Head of caudate nucleus (tissue), 42 donors: ENCODE data around the gene ZGRF1.
"Not testable (repeated sequence)": the region's sequence is repeated elsewhere in the genome, so short reads cannot be mapped to it uniquely, and the experiment has no call there.

ENCODE experiments used
- DNase-seq, 42 donors: peaks; one replicate each; pipeline versions ENCODE4 v3.0.0 to v3.0.0-alpha.2; 2020 to 2021; ENCODE audit warnings: mixed read lengths in 7 of 42
- intact Hi-C: fragments of 100-400 bp; cut with DNase I; formaldehyde crosslinking; loops from one replicate; pipeline ENCODE4 v1.15.0; 2022

ZGRF1 gene

DNA sequence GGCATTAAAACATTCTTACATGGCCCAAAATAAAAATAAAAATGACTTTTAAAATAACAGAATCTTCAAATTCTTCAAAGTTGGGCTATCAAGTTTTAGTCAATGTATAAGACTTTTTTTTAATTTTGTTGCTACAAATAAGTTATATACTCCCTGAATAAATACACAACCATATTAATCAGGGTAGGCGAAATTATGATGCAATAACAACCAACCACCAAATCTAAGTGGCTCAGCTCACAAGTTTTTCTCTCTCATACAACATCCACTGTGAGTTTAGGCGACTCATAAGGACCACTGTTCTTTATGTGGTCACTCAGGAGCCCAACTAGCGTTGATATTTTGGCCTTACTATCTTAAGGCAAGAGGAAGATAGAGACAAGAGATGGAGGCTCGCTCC lies 131.9 kb downstream of the ZGRF1 start:
- DNase-seq: no peak
- intact Hi-C loops: no loop called here

DNA sequence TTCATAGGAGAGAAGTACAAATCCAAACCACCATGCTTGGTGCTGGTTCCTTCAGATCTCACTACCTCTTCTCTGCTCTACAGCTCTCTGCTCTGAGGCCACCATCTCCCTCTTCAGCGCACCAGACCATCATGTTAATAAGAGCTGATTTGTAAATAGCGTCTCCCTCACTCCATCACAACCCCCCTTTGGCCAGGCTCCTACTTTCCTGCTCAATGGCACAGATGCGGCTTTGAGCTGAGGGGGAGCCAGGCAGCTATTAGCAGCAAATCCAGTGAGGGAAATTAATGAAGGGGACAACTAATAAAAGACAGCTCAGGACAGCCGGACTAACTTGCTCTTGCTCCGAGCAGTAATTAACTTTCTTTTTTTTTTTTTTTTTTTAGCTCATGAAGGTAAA lies 133.8 kb downstream of the ZGRF1 start:
- DNase-seq: no peak
- intact Hi-C loops: no loop called here

DNA sequence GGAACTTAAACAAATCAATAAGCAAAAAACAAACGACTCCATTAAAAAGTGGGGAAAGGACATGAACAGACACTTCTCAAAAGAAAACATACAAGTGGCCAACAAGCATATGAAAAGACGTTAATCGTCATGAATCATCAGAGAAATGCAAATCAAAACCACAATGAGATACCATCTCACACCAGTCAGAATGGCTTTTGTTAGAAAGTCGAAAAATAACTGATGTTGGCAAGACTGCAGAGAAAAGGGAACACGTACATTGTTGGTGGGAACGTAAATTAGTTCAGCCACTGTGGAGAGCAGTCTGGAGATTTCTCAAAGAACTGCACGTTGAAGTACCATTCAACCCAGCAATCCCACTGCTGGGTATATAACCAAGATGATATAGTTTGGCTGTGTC lies 144.4 kb downstream of the ZGRF1 start:
- intact Hi-C loops: no loop called here
- no peak for DNase-seq

DNA sequence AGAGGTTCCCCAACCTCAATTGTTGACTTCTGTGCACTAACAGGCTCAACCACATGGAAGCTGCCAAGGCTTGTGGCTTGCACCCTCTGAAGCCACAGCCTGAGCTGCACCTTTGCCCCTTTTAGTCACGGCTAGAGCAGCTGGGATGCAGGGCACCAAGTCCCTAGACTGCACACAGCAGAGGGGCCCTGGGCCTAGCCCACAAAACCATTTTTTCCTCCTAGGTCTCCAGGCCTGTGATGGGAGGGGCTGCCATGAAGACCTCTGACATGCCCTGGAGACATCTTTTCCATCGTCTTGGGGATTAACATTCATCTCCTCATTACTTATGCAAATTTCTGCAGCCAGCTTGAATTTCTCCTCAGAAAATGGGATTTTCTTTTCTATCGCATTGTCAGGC lies 145.9 kb downstream of the ZGRF1 start:
- intact Hi-C loops, DNase-seq: not testable (repeated sequence)
